HPDE6-E6E7 (cell line): Measurements from ENCODE around the gene MPV17L.
"Not testable (repeated sequence)": the region's sequence is repeated elsewhere in the genome, so short reads cannot be mapped to it uniquely, and the experiment has no call there.

Experiments used
- DNase-seq: peaks from one replicate; pipeline ENCODE4 v3.0.0; 2011; ENCODE audit warnings: missing footprints; ENCODE audit errors: extremely low spot score

Gene MPV17L

GRCh38 chr16:15451098-15451731 lies 55.7 kb downstream of the MPV17L start:
- no peak for DNase-seq

DNA sequence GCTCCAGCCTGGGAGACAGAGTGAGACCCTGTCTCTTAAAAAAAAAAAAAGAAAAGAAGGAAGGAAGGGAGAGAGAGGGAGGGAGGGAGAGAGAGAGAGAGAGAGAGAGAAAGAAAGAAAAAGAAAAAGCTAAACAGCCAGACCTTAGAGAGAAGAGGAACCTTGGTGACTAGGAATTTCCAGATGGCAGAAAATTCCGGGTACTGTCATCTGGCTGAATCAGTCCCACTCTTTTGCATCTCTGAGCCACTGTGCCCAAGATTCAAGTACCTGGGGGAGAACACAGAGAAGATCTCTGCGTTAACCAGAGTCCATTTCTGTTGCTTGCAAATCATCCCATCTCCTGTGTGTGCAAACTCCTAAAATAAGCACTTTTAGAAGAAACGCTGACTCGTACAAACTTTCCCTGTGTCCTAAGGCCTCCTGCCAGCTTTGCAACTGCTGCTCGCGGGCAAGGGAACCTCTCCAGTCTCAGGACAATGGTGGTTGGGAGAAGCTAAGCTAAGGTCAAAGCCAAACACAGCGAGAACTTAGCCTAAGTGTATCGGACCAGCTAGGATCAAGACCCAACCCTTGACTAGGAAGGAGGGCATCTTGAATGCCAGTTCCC lies 56.8 kb downstream of the MPV17L start:
- no peak for DNase-seq

DNA sequence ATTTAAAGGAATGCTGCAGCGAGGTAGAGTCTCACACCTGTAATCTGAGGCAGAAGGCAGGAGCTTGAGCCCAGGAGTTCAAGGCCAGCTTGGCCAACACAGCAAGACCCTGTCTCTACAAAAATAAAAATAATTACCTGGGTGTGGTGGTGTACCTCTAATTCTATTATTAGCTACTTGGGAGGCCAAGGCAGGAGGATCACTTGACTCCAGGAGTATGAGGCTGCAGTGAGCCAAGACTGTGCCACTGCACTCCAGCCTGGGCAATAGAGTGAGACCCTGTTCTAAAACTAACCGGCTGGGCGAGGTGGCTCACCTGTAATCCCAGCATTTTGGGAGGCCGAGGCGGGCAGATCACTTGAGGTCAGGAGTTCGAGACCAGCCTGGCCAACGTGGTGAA lies 57.7 kb downstream of the MPV17L start:
- not testable (repeated sequence) for DNase-seq

- not testable (repeated sequence) for DNase-seq
Observed at GRCh38 chr16:15454933-15455332, 59.4 kb downstream of the MPV17L start.

DNA sequence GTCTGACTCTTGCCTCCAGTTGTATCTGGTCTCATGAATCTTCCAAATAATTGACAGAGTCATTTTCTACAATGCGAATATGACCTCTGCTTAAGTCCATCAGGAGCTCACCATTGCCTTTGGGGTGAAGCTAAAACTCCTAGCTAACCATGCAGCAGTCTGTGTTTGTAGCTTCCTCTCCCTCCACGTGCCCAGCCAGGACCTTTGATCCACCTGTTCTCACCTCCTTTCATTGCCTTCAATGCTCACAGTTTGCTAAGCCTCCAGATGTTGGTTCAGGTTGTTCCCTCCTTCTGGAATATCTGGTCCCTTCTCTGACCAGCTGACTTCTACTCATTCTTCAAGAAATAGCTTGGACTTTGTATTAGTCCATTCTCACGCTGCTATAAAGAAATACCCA lies 61.8 kb downstream of the MPV17L start:
- DNase-seq = no peak

GRCh38 chr16:15457958-15458357 lies 62.4 kb downstream of the MPV17L start:
- no peak for DNase-seq

DNA sequence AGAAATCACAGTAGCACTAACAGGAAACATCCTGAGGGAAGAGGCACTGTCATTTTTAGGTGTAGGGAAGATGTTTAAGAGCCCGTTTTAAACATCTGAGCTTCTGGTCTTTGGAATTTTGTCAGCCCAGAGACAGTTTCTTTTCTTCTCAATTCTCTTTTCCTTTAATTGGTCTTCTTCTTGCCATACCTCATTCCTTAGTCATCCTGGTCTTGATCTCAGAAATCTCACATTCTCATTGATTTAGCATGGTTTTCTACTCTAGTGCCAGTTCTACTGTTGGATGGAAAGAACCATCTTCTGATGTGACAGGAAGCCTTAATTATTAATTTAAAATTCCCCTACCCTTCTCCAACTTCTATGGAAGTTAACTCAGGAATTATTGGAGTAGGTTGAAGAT lies 64.2 kb downstream of the MPV17L start:
- no peak for DNase-seq

DNA sequence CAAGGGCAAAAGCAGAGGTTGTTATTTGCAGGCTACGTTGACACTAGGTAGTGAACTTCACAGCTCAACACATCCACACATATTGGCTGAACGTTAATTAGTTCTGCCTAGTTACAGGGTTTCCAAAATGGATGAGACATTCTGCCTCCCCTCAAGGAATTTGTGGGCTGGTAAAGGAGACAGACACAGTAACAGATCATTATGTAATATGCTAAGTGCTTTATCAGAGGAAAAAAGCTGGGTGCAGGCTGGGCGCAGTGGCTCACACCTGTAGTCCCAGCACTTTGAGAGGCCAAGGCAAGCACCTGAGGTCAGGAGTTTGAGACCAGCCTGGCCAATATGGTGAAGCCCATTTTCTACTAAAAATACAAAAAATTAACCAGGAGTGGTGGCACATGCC lies 65.0 kb downstream of the MPV17L start:
- no peak for DNase-seq

DNA sequence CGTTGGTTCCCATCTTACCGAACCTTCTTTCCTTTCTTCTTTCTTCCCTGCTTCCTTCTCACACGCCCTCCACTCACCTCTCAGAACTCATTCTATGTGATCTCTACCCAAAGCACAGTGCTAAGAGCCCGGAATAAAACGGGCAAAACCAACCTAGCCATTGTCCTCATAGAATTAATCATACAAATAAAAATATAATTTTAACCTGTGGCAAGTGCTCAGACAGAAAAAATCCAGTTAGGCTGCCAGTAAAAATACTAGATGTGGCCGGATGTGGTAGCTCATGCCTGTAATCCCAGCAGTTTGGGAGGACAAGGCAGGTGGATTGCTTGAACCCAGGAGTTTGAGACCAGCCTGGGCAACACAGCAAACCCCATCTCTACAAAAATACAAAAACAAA lies 65.8 kb downstream of the MPV17L start:
- no peak for DNase-seq
